ENCODE data around the gene MACROD1.

The MACROD1 gene

GRCh38 chr11:64015935-64016845, 149.7 kb downstream of the MACROD1 start:
- DNase-seq (ENCODE audit: low read depth, low spot score), result no peak

GRCh38 chr11:64015510-64015909, 150.4 kb downstream of the MACROD1 start:
- DNase-seq (ENCODE audit: low read depth, low spot score), result no peak

GRCh38 chr11:64014356-64014755, 151.6 kb downstream of the MACROD1 start:
- no peak for DNase-seq (ENCODE audit: low read depth, low spot score)

GRCh38 chr11:64013141-64013896, 152.6 kb downstream of the MACROD1 start:
- no peak for DNase-seq (ENCODE audit: low read depth, low spot score)

GRCh38 chr11:64011371-64011770, 154.5 kb downstream of the MACROD1 start:
- no peak for DNase-seq (ENCODE audit: low read depth, low spot score)

- no peak for DNase-seq (ENCODE audit: low read depth, low spot score)
These were observed 155.1 kb downstream of the MACROD1 start for GRCh38 chr11:64010783-64011182.

GRCh38 chr11:64009710-64010109, 156.2 kb downstream of the MACROD1 start:
- no peak for DNase-seq (ENCODE audit: low read depth, low spot score)

- no peak for DNase-seq (ENCODE audit: low read depth, low spot score)
These were observed 156.8 kb downstream of the MACROD1 start for GRCh38 chr11:64008914-64009633.

- DNase-seq (ENCODE audit: low read depth, low spot score), result no peak
These were observed 157.5 kb downstream of the MACROD1 start for GRCh38 chr11:64008283-64008913.

GRCh38 chr11:64007629-64008282, 158.2 kb downstream of the MACROD1 start:
- DNase-seq (ENCODE audit: low read depth, low spot score), result no peak

- no peak for DNase-seq (ENCODE audit: low read depth, low spot score)
These were observed 158.7 kb downstream of the MACROD1 start for GRCh38 chr11:64007160-64007628.

GRCh38 chr11:64006398-64006797, 159.5 kb downstream of the MACROD1 start:
- no peak for DNase-seq (ENCODE audit: low read depth, low spot score)

GRCh38 chr11:64005691-64006090, 160.2 kb downstream of the MACROD1 start:
- no peak for DNase-seq (ENCODE audit: low read depth, low spot score)

GRCh38 chr11:64004590-64004984, 161.3 kb downstream of the MACROD1 start:
- no peak for DNase-seq (ENCODE audit: low read depth, low spot score)

- no peak for DNase-seq (ENCODE audit: low read depth, low spot score)
These were observed 161.9 kb downstream of the MACROD1 start for GRCh38 chr11:64003807-64004589.

- DNase-seq (ENCODE audit: low read depth, low spot score), result no peak
These were observed 164.2 kb downstream of the MACROD1 start for GRCh38 chr11:64001484-64002420.

GRCh38 chr11:64000740-64001483, 165.0 kb downstream of the MACROD1 start:
- no peak for DNase-seq (ENCODE audit: low read depth, low spot score)

- no peak for DNase-seq (ENCODE audit: low read depth, low spot score)
These were observed 165.7 kb downstream of the MACROD1 start for GRCh38 chr11:64000026-64000739.
